SIG-M5 (cell line): ENCODE results near the gene NPAS1.
"Not testable (repeated sequence)": the region's sequence is repeated elsewhere in the genome, so short reads cannot be mapped to it uniquely, and the experiment has no call there.

Source experiments
- DNase-seq: peaks from one replicate; lab custom pipeline; 2025; lab: John Stamatoyannopoulos, UW

Gene NPAS1

GRCh38 chr19:46992699-46993535 lies 26.7 kb upstream of the NPAS1 start:
- no peak for DNase-seq

- DNase-seq: no peak
Observed at GRCh38 chr19:46993622-46994021, 26.0 kb upstream of the NPAS1 start.

GRCh38 chr19:46994141-46994686 lies 25.4 kb upstream of the NPAS1 start:
- DNase-seq: no peak

- no peak for DNase-seq
Observed at GRCh38 chr19:46995492-46995891, 24.1 kb upstream of the NPAS1 start.

- no peak for DNase-seq
Observed at GRCh38 chr19:46998445-46999125, 21.1 kb upstream of the NPAS1 start.

- DNase-seq: no peak
Observed at GRCh38 chr19:46999377-46999776, 20.3 kb upstream of the NPAS1 start.

GRCh38 chr19:46999878-47000277 lies 19.8 kb upstream of the NPAS1 start:
- DNase-seq: no peak

- no peak for DNase-seq
Observed at GRCh38 chr19:47000373-47000772, 19.3 kb upstream of the NPAS1 start.

GRCh38 chr19:47001584-47001983 lies 18.1 kb upstream of the NPAS1 start:
- no peak for DNase-seq

GRCh38 chr19:47002106-47002766 lies 17.4 kb upstream of the NPAS1 start:
- no peak for DNase-seq

- no peak for DNase-seq
Observed at GRCh38 chr19:47002853-47003610, 16.6 kb upstream of the NPAS1 start.

GRCh38 chr19:47003611-47004465 lies 15.8 kb upstream of the NPAS1 start:
- no peak for DNase-seq

GRCh38 chr19:47005164-47005641 lies 14.4 kb upstream of the NPAS1 start:
- DNase-seq: no peak

GRCh38 chr19:47005873-47006272 lies 13.8 kb upstream of the NPAS1 start:
- no peak for DNase-seq

GRCh38 chr19:47006496-47006895 lies 13.1 kb upstream of the NPAS1 start:
- DNase-seq: no peak

- DNase-seq: not testable (repeated sequence)
Observed at GRCh38 chr19:47010549-47010948, 9.1 kb upstream of the NPAS1 start.

- DNase-seq: no peak
Observed at GRCh38 chr19:47012617-47013016, 7.0 kb upstream of the NPAS1 start.

- no peak for DNase-seq
Observed at GRCh38 chr19:47013041-47013517, 6.6 kb upstream of the NPAS1 start.

GRCh38 chr19:47018923-47019322 lies 714 bp upstream of the NPAS1 start:
- DNase-seq: no peak

GRCh38 chr19:47020132-47020805 lies 632 bp downstream of the NPAS1 start:
- no peak for DNase-seq
